A673 (cell line): ENCODE results near the gene CDPF1. TPM values are rescaled to one million over a fixed set of nuclear protein-coding genes. Genes with fewer than 3 reads are reported as not detected.

Experiments used
- BruUV-seq: library from RNA; stranded (reverse); fragments of 400-500 nt; replicated peaks from 2 replicates; lab custom pipeline; 2021; lab: Mats Ljungman, UMichigan
- CTCF ChIA-PET: fragments of 300-600 bp; sonication (Branson Sonifier 250); formaldehyde crosslinking; loops from one replicate; lab custom pipeline; 2022; ENCODE audit warnings: antibody characterized with exemption; lab: Charles Lee
- POLR2A ChIA-PET: fragments of 300-600 bp; sonication (Branson Sonifier 250); formaldehyde crosslinking; loops from one replicate; lab custom pipeline; 2022; ENCODE audit warnings: antibody characterized with exemption; ENCODE audit not compliant: low non-redundant PET; lab: Charles Lee
- DNase-seq: peaks from one replicate; pipeline ENCODE4 v3.0.0-alpha.2; 2015; ENCODE audit warnings: low spot score
- H3K27ac ChIP-seq: fragments of 200-600 bp; sonication (generic); 2 replicates; pipeline ENCODE4 v1.5.1; 2016; ENCODE audit warnings: mixed run types, low read depth, mild to moderate bottlenecking, mixed read lengths, antibody characterized with exemption, low read length; ENCODE audit not compliant: poor library complexity, severe bottlenecking
- H3K27me3 ChIP-seq: fragments of 200-600 bp; sonication (generic); replicated peaks from 2 replicates; pipeline ENCODE4 v1.6.1; 2017; ENCODE audit warnings: mixed run types, low read depth, mild to moderate bottlenecking, mixed read lengths, antibody characterized with exemption, low read length; ENCODE audit not compliant: insufficient read depth, poor library complexity
- H3K36me3 ChIP-seq: fragments of 200-600 bp; sonication (generic); 2 replicates; pipeline ENCODE4 v1.6.1; 2016; ENCODE audit warnings: mixed run types, mild to moderate bottlenecking, mixed read lengths, antibody characterized with exemption, low read length; ENCODE audit not compliant: insufficient read depth, poor library complexity, severe bottlenecking
- H3K4me1 ChIP-seq: fragments of 200-600 bp; sonication (generic); 2 replicates; pipeline ENCODE4 v1.6.1; 2017; ENCODE audit warnings: mixed run types, mild to moderate bottlenecking, mixed read lengths, antibody characterized with exemption, low read length; ENCODE audit not compliant: insufficient read depth, poor library complexity, severe bottlenecking
- H3K4me3 ChIP-seq: fragments of 200-600 bp; sonication (generic); 2 replicates; pipeline ENCODE4 v1.5.1; 2016; ENCODE audit warnings: low read depth, mixed run types, mild to moderate bottlenecking, mixed read lengths, low read length; ENCODE audit not compliant: poor library complexity, severe bottlenecking
- H3K9me3 ChIP-seq: fragments of 200-600 bp; sonication (generic); 2 replicates; pipeline ENCODE4 v1.6.1; 2016; ENCODE audit warnings: mixed run types, low read depth, mild to moderate bottlenecking, mixed read lengths, antibody characterized with exemption, low read length; ENCODE audit not compliant: poor library complexity, severe bottlenecking
- EZH2 ChIP-seq: fragments of 200-600 bp; sonication (generic); IDR thresholded peaks from 2 replicates; pipeline ENCODE4 v1.6.1; 2017; ENCODE audit warnings: borderline replicate concordance, low read depth, mild to moderate bottlenecking, mixed read lengths, antibody characterized with exemption, low read length; ENCODE audit not compliant: poor library complexity, severe bottlenecking
- intact Hi-C: fragments of 100-400 bp; cut with micrococcal nuclease; formaldehyde crosslinking; loops from one replicate; pipeline ENCODE4 v1.10.0; 2022; ENCODE audit not compliant: unreplicated experiment
- total RNA-seq: library from RNA; stranded (reverse); gene quantifications from 2 replicates; pipeline ENCODE4 v1.2.3, GENCODE V29; 2021
- TF ChIP-seq, protein P1 (sequence below): fragments of 300-800, 200-600 bp; sonication (generic); conservative IDR thresholded peaks from 2 replicates; pipeline ENCODE4 v1.5.1; 2017; ENCODE audit warnings: low read depth, mild to moderate bottlenecking, antibody characterized with exemption, low read length, moderate library complexity, mixed read lengths

The CDPF1 gene
- total RNA-seq, 1 experiment from 2014 or later: 7.0 TPM

DNA sequence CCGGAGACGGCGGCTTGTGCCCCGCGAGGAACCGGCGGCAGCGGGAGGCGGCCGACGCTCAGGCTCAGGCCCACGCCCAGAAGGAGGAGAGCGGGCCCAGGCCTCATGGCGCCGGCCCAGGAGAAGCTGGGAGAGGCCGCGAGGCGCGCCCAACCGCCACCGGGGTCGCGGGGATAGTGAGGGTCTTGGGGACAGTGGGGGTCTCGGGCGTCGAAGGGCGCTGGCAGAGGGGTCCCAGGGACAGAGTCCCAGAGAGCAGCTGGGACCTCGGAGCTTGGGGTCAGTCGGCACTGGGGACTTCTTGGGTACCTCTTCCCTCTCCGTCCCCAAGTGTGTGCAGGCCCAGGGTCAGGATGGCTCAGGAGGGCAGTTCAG, 13.1 kb upstream of the CDPF1 start, which contains the start of gene PKDREJ:
Gene PKDREJ, minus strand, starts transcription at position 128 of the 375 bp plus-strand sequence. Its CDS starts 21 bp downstream, at position 107.
- DNase-seq: no peak
- POLR2A ChIA-PET: interaction anchor here (0.7 kb wide), 1 partner anchor 146 kb away, joined by 7 read pairs; no protein-coding TSS in a partner anchor
- H3K36me3 ChIP-seq: no peaks in the 10 kb centered on the region
- H3K27me3 ChIP-seq: no peaks in the 10 kb centered on the region
- CTCF ChIA-PET: no interaction called here
- TF ChIP-seq, protein P1, sequence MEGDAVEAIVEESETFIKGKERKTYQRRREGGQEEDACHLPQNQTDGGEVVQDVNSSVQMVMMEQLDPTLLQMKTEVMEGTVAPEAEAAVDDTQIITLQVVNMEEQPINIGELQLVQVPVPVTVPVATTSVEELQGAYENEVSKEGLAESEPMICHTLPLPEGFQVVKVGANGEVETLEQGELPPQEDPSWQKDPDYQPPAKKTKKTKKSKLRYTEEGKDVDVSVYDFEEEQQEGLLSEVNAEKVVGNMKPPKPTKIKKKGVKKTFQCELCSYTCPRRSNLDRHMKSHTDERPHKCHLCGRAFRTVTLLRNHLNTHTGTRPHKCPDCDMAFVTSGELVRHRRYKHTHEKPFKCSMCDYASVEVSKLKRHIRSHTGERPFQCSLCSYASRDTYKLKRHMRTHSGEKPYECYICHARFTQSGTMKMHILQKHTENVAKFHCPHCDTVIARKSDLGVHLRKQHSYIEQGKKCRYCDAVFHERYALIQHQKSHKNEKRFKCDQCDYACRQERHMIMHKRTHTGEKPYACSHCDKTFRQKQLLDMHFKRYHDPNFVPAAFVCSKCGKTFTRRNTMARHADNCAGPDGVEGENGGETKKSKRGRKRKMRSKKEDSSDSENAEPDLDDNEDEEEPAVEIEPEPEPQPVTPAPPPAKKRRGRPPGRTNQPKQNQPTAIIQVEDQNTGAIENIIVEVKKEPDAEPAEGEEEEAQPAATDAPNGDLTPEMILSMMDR: no peak
- TF ChIP-seq EZH2: no peak
- peaks cover 4% of the 10 kb centered on the region for H3K4me1 ChIP-seq
- intact Hi-C loops: no loop called here
- H3K27ac ChIP-seq: no peak within 1 kb of the TSS
- H3K4me3 ChIP-seq: no peak within 1 kb of the TSS
- no TSS peak for BruUV-seq
- no peaks in the 10 kb centered on the region for H3K9me3 ChIP-seq

DNA sequence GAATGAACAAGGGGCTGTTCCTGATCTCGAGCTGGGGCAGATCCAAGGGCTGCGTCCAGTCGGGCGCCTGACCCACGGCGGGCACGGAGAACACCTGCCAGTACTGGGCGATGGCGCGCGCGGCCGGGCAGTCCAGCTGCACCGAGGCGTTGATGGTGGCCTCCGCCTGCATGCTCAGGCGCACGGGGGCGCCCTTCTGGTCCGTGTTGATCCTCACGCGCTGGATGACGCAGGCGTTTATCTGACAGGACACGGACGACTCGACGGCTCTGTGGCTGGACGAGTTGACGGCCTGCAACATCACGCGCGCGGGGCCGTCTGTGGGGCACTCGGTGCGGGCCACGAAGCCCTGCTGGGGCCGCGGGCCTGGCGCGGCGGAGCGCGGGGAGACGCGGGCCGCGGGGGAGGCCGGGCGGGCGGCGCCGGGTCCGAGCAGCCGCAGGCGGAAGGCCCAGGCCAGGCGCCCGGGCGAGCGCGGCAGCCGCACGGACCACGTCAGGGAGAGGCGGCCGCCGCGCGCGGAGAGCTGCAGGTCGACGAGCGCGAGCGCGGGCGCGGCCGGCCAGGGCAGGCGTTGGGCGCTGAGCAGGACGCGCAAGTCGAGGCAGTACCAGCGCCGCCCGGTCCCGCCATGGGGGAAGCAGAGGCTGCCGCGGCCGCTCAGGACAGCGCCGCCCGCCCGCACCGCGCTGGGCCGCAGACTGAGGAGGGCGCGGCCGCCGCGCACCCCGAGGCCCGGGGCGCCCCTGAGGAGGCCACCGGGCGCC, 12.5 kb upstream of the CDPF1 start:
- no peaks in the 10 kb centered on the region for H3K27me3 ChIP-seq
- CTCF ChIA-PET: no interaction called here

DNA sequence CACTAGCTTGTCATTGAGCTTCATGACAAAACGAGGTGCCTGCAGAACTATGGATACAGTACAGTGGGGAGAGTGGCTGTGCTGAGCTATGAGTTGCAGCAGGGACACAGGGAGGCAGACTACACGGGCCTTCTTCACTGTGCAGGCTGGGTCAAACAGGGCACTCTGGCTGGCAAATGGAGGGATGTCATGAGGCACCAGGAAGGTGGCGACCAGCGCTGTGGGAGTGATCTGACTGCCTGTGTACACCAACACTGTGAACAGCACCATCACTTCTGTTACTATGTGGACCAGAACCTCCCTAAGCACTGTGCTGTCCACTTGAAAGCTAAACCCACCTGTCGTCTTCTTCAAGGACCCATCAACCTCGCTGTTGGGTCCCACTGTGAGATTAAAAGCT, 9.9 kb upstream of the CDPF1 start:
- H3K27ac ChIP-seq: no peak overlapping the region
- H3K36me3 ChIP-seq: no peaks in the 10 kb centered on the region
- TF ChIP-seq, protein P1: no peak
- no peak for TF ChIP-seq EZH2
- DNase-seq: no peak
- no peaks in the 10 kb centered on the region for H3K4me1 ChIP-seq
- intact Hi-C loops: no loop called here
- no TSS peak for BruUV-seq
- H3K4me3 ChIP-seq: no peak overlapping the region
- CTCF ChIA-PET: no interaction called here
- no peaks in the 10 kb centered on the region for H3K9me3 ChIP-seq
- H3K27me3 ChIP-seq: no peaks in the 10 kb centered on the region
- POLR2A ChIA-PET: no interaction called here

More for the DNA sequence above, 12.5 kb upstream of the CDPF1 start:
- POLR2A ChIA-PET: interaction anchor here (0.7 kb wide), 1 partner anchor 145 kb away, joined by 7 read pairs; no protein-coding TSS in a partner anchor
- no peak overlapping the region for H3K27ac ChIP-seq
- no TSS peak for BruUV-seq
- TF ChIP-seq, protein P1: no peak
- TF ChIP-seq EZH2: no peak
- intact Hi-C loops: no loop called here
- no peak for DNase-seq
- no peaks in the 10 kb centered on the region for H3K9me3 ChIP-seq
- no peak overlapping the region for H3K4me3 ChIP-seq
- H3K36me3 ChIP-seq: no peaks in the 10 kb centered on the region
- no peaks in the 10 kb centered on the region for H3K4me1 ChIP-seq
